SU-DHL-6 (cell line): ENCODE data around the gene DLG2.

Source experiments
- EZH2phosphoT487 ChIP-seq: fragments of 200-600 bp; sonication (generic), shearing (Covaris generic); conservative IDR thresholded peaks from 2 replicates; pipeline ENCODE4 v1.6.1; 2018; ENCODE audit warnings: mild to moderate bottlenecking, antibody characterized with exemption, low read length, moderate library complexity, mixed read lengths
- TF ChIP-seq, protein P1 (sequence below): fragments of 200-600 bp; sonication (generic); IDR thresholded peaks from one replicate; pipeline ENCODE4 v1.5.1; 2017; ENCODE audit warnings: antibody characterized with exemption, mild to moderate bottlenecking, low read length, moderate library complexity; ENCODE audit not compliant: insufficient read depth, poor library complexity, severe bottlenecking

DNA sequence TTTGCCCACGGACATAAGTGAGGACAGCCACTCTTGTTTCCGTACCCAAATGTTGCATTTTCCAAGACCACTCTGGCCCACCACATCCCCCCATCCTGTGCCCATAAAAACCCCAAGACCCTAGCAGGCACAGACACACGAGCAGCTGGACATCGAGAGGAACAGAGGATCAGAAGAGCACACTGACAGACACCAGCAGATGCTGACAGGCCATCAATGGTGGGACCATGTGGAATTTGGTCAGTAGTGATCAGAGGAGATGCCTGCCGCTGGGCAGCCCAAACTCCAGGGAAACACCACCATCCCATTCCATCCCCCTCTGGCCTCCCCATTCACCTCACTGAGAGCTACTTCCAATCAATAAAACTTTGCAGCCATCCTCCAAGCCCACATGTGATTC is 87.0 kb downstream of the DLG2 start:
- TF ChIP-seq, protein P1, sequence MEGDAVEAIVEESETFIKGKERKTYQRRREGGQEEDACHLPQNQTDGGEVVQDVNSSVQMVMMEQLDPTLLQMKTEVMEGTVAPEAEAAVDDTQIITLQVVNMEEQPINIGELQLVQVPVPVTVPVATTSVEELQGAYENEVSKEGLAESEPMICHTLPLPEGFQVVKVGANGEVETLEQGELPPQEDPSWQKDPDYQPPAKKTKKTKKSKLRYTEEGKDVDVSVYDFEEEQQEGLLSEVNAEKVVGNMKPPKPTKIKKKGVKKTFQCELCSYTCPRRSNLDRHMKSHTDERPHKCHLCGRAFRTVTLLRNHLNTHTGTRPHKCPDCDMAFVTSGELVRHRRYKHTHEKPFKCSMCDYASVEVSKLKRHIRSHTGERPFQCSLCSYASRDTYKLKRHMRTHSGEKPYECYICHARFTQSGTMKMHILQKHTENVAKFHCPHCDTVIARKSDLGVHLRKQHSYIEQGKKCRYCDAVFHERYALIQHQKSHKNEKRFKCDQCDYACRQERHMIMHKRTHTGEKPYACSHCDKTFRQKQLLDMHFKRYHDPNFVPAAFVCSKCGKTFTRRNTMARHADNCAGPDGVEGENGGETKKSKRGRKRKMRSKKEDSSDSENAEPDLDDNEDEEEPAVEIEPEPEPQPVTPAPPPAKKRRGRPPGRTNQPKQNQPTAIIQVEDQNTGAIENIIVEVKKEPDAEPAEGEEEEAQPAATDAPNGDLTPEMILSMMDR = no peak
- no peak for TF ChIP-seq EZH2phosphoT487
